GM18907 (cell line): ENCODE data around the gene ARHGAP18.
A peak's percentile ranks its signal among the peaks of the same experiment; 100 is the strongest.

Experiments used
- ATAC-seq: cut with Tn5 transposase; IDR thresholded peaks from one replicate; pipeline ENCODE4 v1.9.1; 2021; ENCODE audit warnings: mild to moderate bottlenecking, moderate library complexity; ENCODE audit not compliant: unreplicated experiment

Gene ARHGAP18

GRCh38 chr6:129645830-129646579 lies 64.0 kb downstream of the ARHGAP18 start:
- ATAC-seq, result no peak

- ATAC-seq, result no peak
Measured at GRCh38 chr6:129645106-129645829, 64.7 kb downstream of the ARHGAP18 start.

GRCh38 chr6:129644567-129645015 lies 65.4 kb downstream of the ARHGAP18 start:
- ATAC-seq, result no peak

- no peak for ATAC-seq
Measured at GRCh38 chr6:129643968-129644367, 66.0 kb downstream of the ARHGAP18 start.

- ATAC-seq, result no peak
Measured at GRCh38 chr6:129643176-129643575, 66.8 kb downstream of the ARHGAP18 start.

GRCh38 chr6:129642322-129642721 lies 67.7 kb downstream of the ARHGAP18 start:
- ATAC-seq, result no peak

- no peak for ATAC-seq
Measured at GRCh38 chr6:129641344-129641743, 68.6 kb downstream of the ARHGAP18 start.

GRCh38 chr6:129638686-129639085 lies 71.3 kb downstream of the ARHGAP18 start:
- ATAC-seq, result no peak

- no peak for ATAC-seq
Measured at GRCh38 chr6:129638055-129638684, 71.8 kb downstream of the ARHGAP18 start.

GRCh38 chr6:129637340-129638054 lies 72.5 kb downstream of the ARHGAP18 start:
- ATAC-seq, result no peak

GRCh38 chr6:129635396-129636130 lies 74.4 kb downstream of the ARHGAP18 start:
- no peak for ATAC-seq

- peak; percentile 56 for ATAC-seq
Measured at GRCh38 chr6:129634411-129635230, 75.4 kb downstream of the ARHGAP18 start.

- ATAC-seq, result no peak
Measured at GRCh38 chr6:129633529-129633928, 76.4 kb downstream of the ARHGAP18 start.

GRCh38 chr6:129632172-129632613 lies 77.8 kb downstream of the ARHGAP18 start:
- ATAC-seq, result no peak

- no peak for ATAC-seq
Measured at GRCh38 chr6:129631070-129631469, 78.9 kb downstream of the ARHGAP18 start.

- ATAC-seq, result no peak
Measured at GRCh38 chr6:129630596-129630995, 79.4 kb downstream of the ARHGAP18 start.

GRCh38 chr6:129628101-129628815 lies 81.7 kb downstream of the ARHGAP18 start:
- no peak for ATAC-seq

GRCh38 chr6:129624488-129624887 lies 85.5 kb downstream of the ARHGAP18 start:
- no peak for ATAC-seq
